Measurements from ENCODE around the gene INPP5B.

The INPP5B gene

DNA sequence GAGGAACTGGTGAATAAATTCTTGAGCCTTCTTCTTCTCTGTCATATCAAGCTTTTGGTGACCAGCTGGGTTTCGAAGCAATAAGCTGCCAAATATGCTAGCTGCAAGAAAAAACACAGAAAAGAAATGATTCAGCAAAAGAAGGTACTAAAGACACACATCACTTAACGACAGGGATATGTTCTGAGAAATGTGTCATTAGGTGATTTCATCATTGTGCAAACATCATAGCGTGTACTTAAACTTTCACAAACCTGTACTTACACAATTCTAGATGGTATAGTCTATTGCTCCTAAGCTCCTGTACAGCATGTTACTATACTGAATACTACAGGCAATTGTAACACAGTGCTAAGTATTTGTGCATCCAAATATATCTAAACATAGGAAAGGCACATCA is 84.5 kb downstream of the INPP5B start:
- Histone ChIP-seq H3K4ac (ENCODE audit: low read depth, low read length) (no peak overlapping the region), H2BK5ac (ENCODE audit: low read depth, low read length, poor library complexity) (no peak overlapping the region), H2AFZ (ENCODE audit: insufficient read depth, low read length, poor library complexity) (no peak overlapping the region), H3K4me2 (ENCODE audit: low read length) (no peak overlapping the region), H3K9ac (ENCODE audit: low read length) (no peak overlapping the region), H3K14ac (ENCODE audit: low read length) (no peak overlapping the region), H2BK12ac (ENCODE audit: low read length) (no peak overlapping the region), H3K9me3 (ENCODE audit: insufficient read depth, low read depth, low read length) (peaks cover 1% of the 10 kb centered on the region), H3K79me2 (ENCODE audit: control insufficient read depth, insufficient read depth, low read length, poor library complexity) (peaks cover 5% of the 10 kb centered on the region), H3K23ac (ENCODE audit: low read length) (no peak overlapping the region), H3K27ac (ENCODE audit: low read depth, low read length) (no peak overlapping the region), H4K91ac (ENCODE audit: low read depth, low read length) (no peak overlapping the region), H3K36me3 (ENCODE audit: control insufficient read depth in 1 of 2, insufficient read depth in 2 of 2, low read length in 2 of 2) (peaks cover 11 to 23% of the 10 kb centered on the region in 2 experiments), H3K79me1 (ENCODE audit: low read length) (peaks cover 8% of the 10 kb centered on the region), H4K8ac (ENCODE audit: low read depth, low read length) (no peak overlapping the region), H4K12ac (ENCODE audit: low read depth, low read length) (no peak overlapping the region), H3K4me1 (ENCODE audit: control insufficient read depth in 1 of 2, insufficient read depth in 2 of 2, low read length in 2 of 2) (peaks cover 0 to 3% of the 10 kb centered on the region in 2 experiments), H2AK5ac (ENCODE audit: low read length) (no peak overlapping the region), H3K4me3 (ENCODE audit: low read depth, low read length) (no peak overlapping the region), H3K27me3 (ENCODE audit: insufficient read depth, low read length) (no peaks in the 10 kb centered on the region), H3K18ac (ENCODE audit: low read length) (no peak overlapping the region), H2BK120ac (ENCODE audit: insufficient read depth, low read length, poor library complexity) (no peak overlapping the region)
- DNase-seq, result peak in 1 of 2 donors; percentile 59
- no CpG with 5 or more reads among the region's 3 CpGs for WGBS (ENCODE audit: extremely low coverage, insufficient coverage, insufficient read length)

DNA sequence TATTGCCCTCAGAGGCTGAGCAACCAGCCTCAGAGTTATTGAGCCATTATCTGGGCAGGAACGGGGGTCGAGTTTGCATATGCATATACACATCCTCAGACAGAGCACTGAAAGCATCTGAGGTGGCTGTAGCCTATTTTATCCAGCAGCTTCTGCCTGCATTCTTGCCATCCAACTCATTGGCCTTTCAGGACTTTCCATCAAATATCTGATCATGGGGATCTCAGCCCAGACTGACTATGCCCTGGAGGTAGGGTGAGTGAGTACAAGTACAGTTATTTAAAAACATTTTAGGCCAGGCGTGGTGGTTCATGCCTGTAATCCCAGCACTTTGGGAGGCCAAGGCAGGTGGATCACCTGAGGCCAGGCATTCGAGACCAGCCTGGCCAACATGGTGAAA is 85.7 kb downstream of the INPP5B start:
- H3K4me2 ChIP-seq (ENCODE audit: low read length), result no peak overlapping the region
- H3K4me3 ChIP-seq (ENCODE audit: low read depth, low read length), result no peak overlapping the region
- peak; percentile 92 to 93 for DNase-seq
- H4K8ac ChIP-seq (ENCODE audit: low read depth, low read length), result no peak overlapping the region
- no peak overlapping the region for H2BK120ac ChIP-seq (ENCODE audit: insufficient read depth, low read length, poor library complexity)
- WGBS (ENCODE audit: extremely low coverage, insufficient coverage, insufficient read length), result no CpG with 5 or more reads among the region's 4 CpGs
- H3K18ac ChIP-seq (ENCODE audit: low read length), result no peak overlapping the region
- H3K27me3 ChIP-seq (ENCODE audit: insufficient read depth, low read length), result no peaks in the 10 kb centered on the region
- no peak overlapping the region for H4K12ac ChIP-seq (ENCODE audit: low read depth, low read length)
- no peak overlapping the region for H3K14ac ChIP-seq (ENCODE audit: low read length)
- no peak overlapping the region for H2BK12ac ChIP-seq (ENCODE audit: low read length)
- H3K27ac ChIP-seq (ENCODE audit: low read depth, low read length), result no peak overlapping the region
- no peak overlapping the region for H2BK5ac ChIP-seq (ENCODE audit: low read depth, low read length, poor library complexity)
- peaks cover 1% of the 10 kb centered on the region for H3K9me3 ChIP-seq (ENCODE audit: insufficient read depth, low read depth, low read length)
- peaks cover 12 to 26% of the 10 kb centered on the region in 2 experiments for H3K36me3 ChIP-seq (ENCODE audit: control insufficient read depth in 1 of 2, insufficient read depth in 2 of 2, low read length in 2 of 2)
- H3K4me1 ChIP-seq (ENCODE audit: control insufficient read depth in 1 of 2, insufficient read depth in 2 of 2, low read length in 2 of 2), result peaks cover 0 to 3% of the 10 kb centered on the region in 2 experiments
- H2AK5ac ChIP-seq (ENCODE audit: low read length), result no peak overlapping the region
- peaks cover 5% of the 10 kb centered on the region for H3K79me2 ChIP-seq (ENCODE audit: control insufficient read depth, insufficient read depth, low read length, poor library complexity)
- H3K23ac ChIP-seq (ENCODE audit: low read length), result no peak overlapping the region
- no peak overlapping the region for H2AFZ ChIP-seq (ENCODE audit: insufficient read depth, low read length, poor library complexity)
- no peak overlapping the region for H3K4ac ChIP-seq (ENCODE audit: low read depth, low read length)
- peaks cover 8% of the 10 kb centered on the region for H3K79me1 ChIP-seq (ENCODE audit: low read length)
- no peak overlapping the region for H4K91ac ChIP-seq (ENCODE audit: low read depth, low read length)
- peak overlapping the region; percentile 48 for H3K9ac ChIP-seq (ENCODE audit: low read length)

DNA sequence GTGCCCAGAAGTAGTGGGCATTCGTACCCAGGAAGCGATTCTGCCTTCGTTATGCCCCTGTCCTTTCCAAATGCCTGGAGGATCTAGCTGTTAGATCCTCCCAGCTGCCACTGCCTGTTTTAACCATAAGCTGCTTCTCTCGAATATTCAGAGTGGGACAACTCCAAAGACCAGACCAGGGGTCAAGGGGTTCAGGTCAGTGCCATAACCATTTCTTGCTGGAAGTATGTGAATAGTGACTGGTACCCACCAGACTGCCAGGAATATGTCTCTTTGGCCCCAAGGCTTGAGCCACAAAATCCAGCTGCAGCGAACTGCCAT is 86.5 kb downstream of the INPP5B start:
- Histone ChIP-seq H3K23ac (ENCODE audit: low read length) (no peak overlapping the region), H3K9me3 (ENCODE audit: insufficient read depth, low read depth, low read length) (peaks cover 1% of the 10 kb centered on the region), H3K14ac (ENCODE audit: low read length) (no peak overlapping the region), H4K91ac (ENCODE audit: low read depth, low read length) (no peak overlapping the region), H3K4me1 (ENCODE audit: control insufficient read depth in 1 of 2, insufficient read depth in 2 of 2, low read length in 2 of 2) (peaks cover 0 to 3% of the 10 kb centered on the region in 2 experiments), H3K79me2 (ENCODE audit: control insufficient read depth, insufficient read depth, low read length, poor library complexity) (peaks cover 5% of the 10 kb centered on the region), H2AFZ (ENCODE audit: insufficient read depth, low read length, poor library complexity) (no peak overlapping the region), H4K8ac (ENCODE audit: low read depth, low read length) (peak overlapping the region; percentile 34), H3K4me3 (ENCODE audit: low read depth, low read length) (no peak overlapping the region), H3K4ac (ENCODE audit: low read depth, low read length) (no peak overlapping the region), H2BK12ac (ENCODE audit: low read length) (no peak overlapping the region), H2BK5ac (ENCODE audit: low read depth, low read length, poor library complexity) (no peak overlapping the region), H3K9ac (ENCODE audit: low read length) (peak overlapping the region; percentile 2), H4K12ac (ENCODE audit: low read depth, low read length) (peak overlapping the region; percentile 19), H3K27ac (ENCODE audit: low read depth, low read length) (no peak overlapping the region), H2BK120ac (ENCODE audit: insufficient read depth, low read length, poor library complexity) (no peak overlapping the region), H3K18ac (ENCODE audit: low read length) (no peak overlapping the region), H3K79me1 (ENCODE audit: low read length) (peaks cover 8% of the 10 kb centered on the region), H3K27me3 (ENCODE audit: insufficient read depth, low read length) (no peaks in the 10 kb centered on the region), H3K4me2 (ENCODE audit: low read length) (peak overlapping the region; percentile 79), H2AK5ac (ENCODE audit: low read length) (no peak overlapping the region), H3K36me3 (ENCODE audit: control insufficient read depth in 1 of 2, insufficient read depth in 2 of 2, low read length in 2 of 2) (peaks cover 6 to 19% of the 10 kb centered on the region in 2 experiments)
- WGBS (ENCODE audit: extremely low coverage, insufficient coverage, insufficient read length), result no CpG with 5 or more reads among the region's 5 CpGs
- no peak for DNase-seq

DNA sequence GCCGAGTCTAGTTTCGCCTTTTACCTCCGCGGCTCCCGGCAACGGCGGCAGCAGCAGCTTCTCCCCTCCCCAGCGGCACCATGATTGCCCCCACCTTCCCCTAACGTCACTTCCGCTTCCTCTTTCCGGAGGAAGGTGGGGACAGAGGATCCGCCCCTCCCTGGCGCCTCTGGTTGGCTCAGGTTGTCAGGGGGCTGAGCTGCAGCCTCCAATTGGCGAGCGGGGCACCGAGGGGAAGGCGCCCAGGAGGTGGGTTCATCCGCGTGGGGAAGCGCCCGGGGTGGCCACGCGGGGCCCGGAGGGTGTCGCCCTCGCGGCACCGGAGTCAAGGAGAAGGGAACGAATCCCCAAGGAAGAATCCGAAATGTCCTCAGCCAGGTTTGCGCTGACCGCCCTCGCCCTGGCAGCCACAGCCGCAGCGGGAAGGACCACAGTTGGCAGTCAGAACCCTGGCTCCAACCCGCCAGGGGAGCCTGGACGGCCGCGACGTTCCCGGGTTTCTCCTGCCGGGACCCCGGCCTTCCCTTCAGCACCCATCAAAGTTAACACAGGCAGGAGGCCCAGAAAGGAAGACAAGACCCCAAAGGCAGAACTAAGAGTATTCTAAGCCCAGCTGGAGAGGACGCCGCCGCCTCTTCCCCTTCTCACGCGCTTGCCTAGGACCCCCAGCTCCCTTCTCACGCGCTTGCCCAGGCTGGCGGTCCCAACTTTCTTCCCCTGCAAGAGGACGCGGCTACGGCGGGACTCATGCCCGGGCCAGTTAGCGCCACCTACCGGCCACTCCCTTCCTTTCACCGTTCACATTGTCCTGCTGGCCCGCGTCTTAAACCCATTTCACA is 87.1 kb downstream of the INPP5B start, which contains the start of gene MTF1:
TSS of gene MTF1 (minus strand) at position 86 of the 839 bp plus-strand sequence. CDS start 1,934 bp downstream, outside the sequence.
- peak within 1 kb of the TSS; percentile 86 for H3K4me3 ChIP-seq (ENCODE audit: low read depth, low read length)
- peaks cover 6 to 18% of the 10 kb centered on the region in 2 experiments for H3K36me3 ChIP-seq (ENCODE audit: control insufficient read depth in 1 of 2, insufficient read depth in 2 of 2, low read length in 2 of 2)
- DNase-seq, result peak; percentile 96 to 98
- no CpG with 5 or more reads among the region's 61 CpGs for WGBS (ENCODE audit: extremely low coverage, insufficient coverage, insufficient read length)
- peak within 1 kb of the TSS; percentile 82 for H4K12ac ChIP-seq (ENCODE audit: low read depth, low read length)
- H4K8ac ChIP-seq (ENCODE audit: low read depth, low read length), result peak within 1 kb of the TSS; percentile 86
- H3K27ac ChIP-seq (ENCODE audit: low read depth, low read length), result peak within 1 kb of the TSS; percentile 57
- peak within 1 kb of the TSS; percentile 80 for H3K4ac ChIP-seq (ENCODE audit: low read depth, low read length)
- peak within 1 kb of the TSS; percentile 34 for H2BK120ac ChIP-seq (ENCODE audit: insufficient read depth, low read length, poor library complexity)
- peak within 1 kb of the TSS; percentile 4 for H2AK5ac ChIP-seq (ENCODE audit: low read length)
- H3K18ac ChIP-seq (ENCODE audit: low read length), result peak within 1 kb of the TSS; percentile 77
- peak within 1 kb of the TSS; percentile 83 for H3K9ac ChIP-seq (ENCODE audit: low read length)
- peak within 1 kb of the TSS; percentile 76 for H3K14ac ChIP-seq (ENCODE audit: low read length)
- peak within 1 kb of the TSS; percentile 68 for H2AFZ ChIP-seq (ENCODE audit: insufficient read depth, low read length, poor library complexity)
- peaks cover 5% of the 10 kb centered on the region for H3K79me2 ChIP-seq (ENCODE audit: control insufficient read depth, insufficient read depth, low read length, poor library complexity)
- H3K4me1 ChIP-seq (ENCODE audit: control insufficient read depth in 1 of 2, insufficient read depth in 2 of 2, low read length in 2 of 2), result peaks cover 0 to 3% of the 10 kb centered on the region in 2 experiments
- peak within 1 kb of the TSS; percentile 62 for H4K91ac ChIP-seq (ENCODE audit: low read depth, low read length)
- no peak within 1 kb of the TSS for H3K23ac ChIP-seq (ENCODE audit: low read length)
- H3K4me2 ChIP-seq (ENCODE audit: low read length), result peak within 1 kb of the TSS; percentile 84
- H3K79me1 ChIP-seq (ENCODE audit: low read length), result peaks cover 8% of the 10 kb centered on the region
- H2BK5ac ChIP-seq (ENCODE audit: low read depth, low read length, poor library complexity), result peak within 1 kb of the TSS; percentile 58
- H3K27me3 ChIP-seq (ENCODE audit: insufficient read depth, low read length), result no peaks in the 10 kb centered on the region
- H3K9me3 ChIP-seq (ENCODE audit: insufficient read depth, low read depth, low read length), result peaks cover 1% of the 10 kb centered on the region
- no peak within 1 kb of the TSS for H2BK12ac ChIP-seq (ENCODE audit: low read length)

Measured in trophoblast cell (in vitro differentiated cells and primary cell).